Prostate gland (tissue), 2 donors: Measurements from ENCODE around the gene INAFM2. TPM values are rescaled to one million over a fixed set of nuclear protein-coding genes. Genes with fewer than 3 reads are reported as not detected.

Experiments used
- DNase-seq: peaks from one replicate; pipeline ENCODE4 v3.0.0-alpha.2; 2019; ENCODE audit warnings: low spot score
- H3K27ac ChIP-seq, 2 donors: fragments of 200-600 bp; sonication (generic); 2 replicates each; pipeline ENCODE4 v1.5.1; 2017 to 2019
- H3K27me3 ChIP-seq: fragments of 200-600 bp; sonication (generic); replicated peaks from 2 replicates; pipeline ENCODE4 v1.5.1; 2019; ENCODE audit not compliant: insufficient read depth
- H3K36me3 ChIP-seq, 2 donors: fragments of 200-600 bp; sonication (generic); 1 replicate in 1 of 2; 2 replicates in 1 of 2; pipeline versions ENCODE4 v1.5.1 to v1.8.1; 2017 to 2019
- H3K4me1 ChIP-seq: fragments of 200-600 bp; sonication (generic); replicated peaks from 2 replicates; pipeline ENCODE4 v1.5.1; 2019
- H3K4me3 ChIP-seq, 2 donors: fragments of 200-600 bp; sonication (generic); 2 replicates each; pipeline ENCODE4 v1.5.1; 2017 to 2019
- H3K9me3 ChIP-seq: fragments of 200-600 bp; sonication (generic); 2 replicates; pipeline ENCODE4 v1.5.1; 2017
- CTCF ChIP-seq, 4 experiments: fragments of 200-600 bp in 2 of 4; fragments of 450-650 bp in 2 of 4; sonication (generic) in 2 of 4; IDR thresholded peaks; 1 replicate in 3 of 4; 2 replicates in 1 of 4; pipeline ENCODE4 v1.5.1; 2016 to 2019; ENCODE audit warnings: antibody characterized with exemption in 4 of 4, mild to moderate bottlenecking in 2 of 4, moderate library complexity in 2 of 4
- POLR2A ChIP-seq: fragments of 450-650 bp; IDR thresholded peaks from one replicate; pipeline ENCODE4 v1.6.1; 2016; ENCODE audit warnings: antibody characterized with exemption, mild to moderate bottlenecking
- POLR2AphosphoS5 ChIP-seq: sonication (generic); formaldehyde crosslinking; IDR thresholded peaks from one replicate; pipeline ENCODE4 v1.6.1; 2017; ENCODE audit warnings: antibody characterized with exemption
- WGBS: methylation state at CpG from one replicate; pipeline ENCODE4 v1.1.5; 2018; 5-methylcytosine and 5-hydroxymethylcytosine counted together
- intact Hi-C: fragments of 100-400 bp; cut with DNase I; formaldehyde crosslinking; loops from one replicate; pipeline ENCODE4 v1.14.2; 2022
- total RNA-seq, 2 donors: library from RNA; depleted of rRNA; stranded (reverse); fragments of >200 nt; gene quantifications; one replicate each; pipeline ENCODE4 v1.1.0, GENCODE V29; 2016

The INAFM2 gene
- total RNA-seq, 2 donors from 2014 or later = 18.7 to 24.3 TPM

DNA sequence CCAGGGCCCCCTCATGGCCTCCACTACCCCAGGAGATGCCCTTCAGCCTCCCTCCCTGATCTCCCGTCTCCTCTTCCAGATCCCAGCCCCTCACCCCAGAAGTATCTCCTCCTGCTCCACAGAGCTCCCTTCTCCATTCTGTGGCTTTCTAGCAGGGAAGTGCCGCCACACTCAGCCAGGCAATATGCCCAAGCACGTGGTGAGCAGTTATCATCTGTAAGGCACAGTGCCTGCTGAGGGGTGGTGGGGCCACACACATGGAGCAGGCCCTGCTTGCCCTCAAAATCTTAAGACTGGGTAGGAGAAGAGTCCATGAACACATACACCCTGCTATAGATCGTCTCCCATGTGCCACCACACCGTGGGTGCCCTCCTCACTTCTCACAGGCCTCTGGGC lies 25.0 kb downstream of the INAFM2 start:
- 88% methylated on average over 5 of the region's 5 CpGs for WGBS
- TF ChIP-seq CTCF (IDR thresholded peaks at IDR 0.05) (no peak), POLR2AphosphoS5 (no peak), POLR2A (no peak)
- DNase-seq = no peak
- H3K9me3 ChIP-seq = no peaks in the 10 kb centered on the region
- no peaks in the 10 kb centered on the region for H3K36me3 ChIP-seq
- no peaks in the 10 kb centered on the region for H3K27me3 ChIP-seq
- no peak overlapping the region for H3K4me3 ChIP-seq
- intact Hi-C loops = no loop called here
- H3K4me1 ChIP-seq = no peaks in the 10 kb centered on the region
- no peak overlapping the region for H3K27ac ChIP-seq

- TF ChIP-seq CTCF (IDR thresholded peaks at IDR 0.05) (no peak), POLR2AphosphoS5 (no peak), POLR2A (no peak)
- no peaks in the 10 kb centered on the region for H3K9me3 ChIP-seq
- intact Hi-C loops = no loop called here
- no peak overlapping the region for H3K27ac ChIP-seq
- H3K4me1 ChIP-seq = no peaks in the 10 kb centered on the region
- WGBS = 95% methylated on average over 4 of the region's 5 CpGs
- no peak overlapping the region for H3K4me3 ChIP-seq
- no peak for DNase-seq
- no peaks in the 10 kb centered on the region for H3K36me3 ChIP-seq
- no peaks in the 10 kb centered on the region for H3K27me3 ChIP-seq
Observed at GRCh38 chr15:40349163-40349562, 25.7 kb downstream of the INAFM2 start.

DNA sequence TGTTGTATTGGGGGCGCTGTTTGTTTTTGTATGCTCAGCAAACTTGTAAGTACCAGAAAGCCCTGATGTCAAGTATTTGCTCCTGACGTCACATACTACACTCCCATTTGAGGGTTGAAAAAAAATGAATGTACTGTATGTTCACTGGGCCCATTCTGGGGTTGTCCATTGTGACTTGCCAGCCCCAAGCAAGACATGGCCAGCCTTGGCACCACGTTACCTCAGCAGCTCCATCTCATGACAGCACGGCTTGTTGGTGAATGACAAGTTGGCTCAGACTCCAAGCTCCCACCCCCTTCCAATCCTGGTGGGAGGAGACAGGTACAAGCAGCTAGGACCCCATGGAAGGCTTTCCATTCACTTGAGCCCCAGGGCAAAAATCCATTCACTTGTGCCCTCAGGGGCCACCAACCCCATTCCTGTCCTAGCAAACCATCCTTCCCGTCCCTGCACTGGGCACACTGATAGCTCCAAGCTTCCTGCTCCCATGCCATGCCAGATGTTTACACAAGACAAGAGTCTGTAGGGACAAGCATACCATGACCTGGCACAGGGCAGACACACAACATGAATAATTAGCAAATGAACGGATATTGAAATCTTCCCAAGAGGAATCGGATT lies 28.9 kb downstream of the INAFM2 start:
- WGBS = 80% methylated on average over 7 of the region's 7 CpGs
- Histone ChIP-seq H3K4me3 (no peak overlapping the region), H3K27me3 (no peaks in the 10 kb centered on the region), H3K4me1 (no peaks in the 10 kb centered on the region), H3K27ac (no peak overlapping the region), H3K36me3 (no peaks in the 10 kb centered on the region), H3K9me3 (no peaks in the 10 kb centered on the region)
- TF ChIP-seq POLR2A (no peak), CTCF (IDR thresholded peaks at IDR 0.05) (no peak), POLR2AphosphoS5 (no peak)
- intact Hi-C loops = no loop called here
- DNase-seq = no peak

DNA sequence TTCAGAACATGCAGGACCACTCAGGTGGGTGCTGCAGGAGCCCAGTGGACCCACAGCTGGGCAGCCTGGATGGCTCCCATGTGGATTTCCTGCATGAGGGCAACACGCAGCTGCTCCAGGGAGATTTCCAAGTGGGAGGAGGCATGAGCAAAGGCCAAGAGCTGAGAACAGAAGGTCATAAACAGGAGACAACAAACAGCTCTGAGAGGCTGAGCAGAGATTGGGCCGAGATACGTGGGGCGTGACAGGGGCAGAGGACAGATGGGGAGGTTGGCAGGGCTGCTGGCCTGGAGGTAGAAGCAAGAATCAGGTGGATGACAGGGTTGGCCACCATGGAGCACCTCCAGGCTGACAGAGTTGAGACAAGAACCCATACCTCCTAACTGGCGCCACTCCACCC lies 30.2 kb downstream of the INAFM2 start:
- H3K4me1 ChIP-seq = peaks cover 4% of the 10 kb centered on the region
- no peak overlapping the region for H3K27ac ChIP-seq
- intact Hi-C loops = no loop called here
- H3K27me3 ChIP-seq = no peaks in the 10 kb centered on the region
- TF ChIP-seq CTCF (IDR thresholded peaks at IDR 0.05) = no peak
- no peaks in the 10 kb centered on the region for H3K9me3 ChIP-seq
- no peak for DNase-seq
- H3K4me3 ChIP-seq = no peak overlapping the region
- WGBS = 58% methylated on average over 5 of the region's 5 CpGs
- no peaks in the 10 kb centered on the region for H3K36me3 ChIP-seq

GRCh38 chr15:40354408-40355171 lies 31.1 kb downstream of the INAFM2 start:
- Histone ChIP-seq H3K9me3 (no peaks in the 10 kb centered on the region), H3K36me3 (no peaks in the 10 kb centered on the region), H3K4me1 (peaks cover 4% of the 10 kb centered on the region), H3K4me3 (no peak overlapping the region), H3K27ac (no peak overlapping the region), H3K27me3 (no peaks in the 10 kb centered on the region)
- TF ChIP-seq POLR2A = no peak
- TF ChIP-seq CTCF (IDR thresholded peaks at IDR 0.05) = peak in 2 of 4 experiments; percentile 16 to 35
- WGBS = 40% methylated on average over 9 of the region's 9 CpGs
- no peak for DNase-seq
- intact Hi-C loops = loop anchor here (5.0 kb wide), 1 partner anchor 32 kb away; the partner anchor contains the start of gene INAFM2
